Measurements from ENCODE around the gene TBC1D10A.

TBC1D10A gene

GRCh38 chr22:30354644-30355043 is 27.9 kb upstream of the TBC1D10A start:
- no peak for DNase-seq (ENCODE audit: low read depth in 1 of 2, low spot score in 1 of 2)
- H3K27me3 ChIP-seq (ENCODE audit: insufficient read depth, poor library complexity, severe bottlenecking), result no peaks in the 10 kb centered on the region
- no peak overlapping the region for H3K4me3 ChIP-seq (replicated peaks; ENCODE audit: insufficient read depth, low read length)
- TF ChIP-seq POLR2AphosphoS5 (IDR thresholded peaks at IDR 0.05; ENCODE audit: low read depth) (no peak), CTCF (IDR thresholded peaks at IDR 0.05; ENCODE audit: insufficient read depth, low read length) (no peak)
- no peak overlapping the region for H3K27ac ChIP-seq (replicated peaks)

GRCh38 chr22:30351226-30351625 is 24.5 kb upstream of the TBC1D10A start:
- no peak overlapping the region for H3K27ac ChIP-seq (replicated peaks)
- no peak for DNase-seq (ENCODE audit: low read depth in 1 of 2, low spot score in 1 of 2)
- H3K27me3 ChIP-seq (ENCODE audit: insufficient read depth, poor library complexity, severe bottlenecking), result no peaks in the 10 kb centered on the region
- no peak overlapping the region for H3K4me3 ChIP-seq (replicated peaks; ENCODE audit: insufficient read depth, low read length)
- TF ChIP-seq REST (IDR thresholded peaks at IDR 0.05; ENCODE audit: insufficient replicate concordance, low read depth) (no peak), SPI1 (IDR thresholded peaks at IDR 0.05; ENCODE audit: borderline replicate concordance, low read depth) (no peak), POLR2AphosphoS5 (IDR thresholded peaks at IDR 0.05; ENCODE audit: low read depth) (no peak), CTCF (IDR thresholded peaks at IDR 0.05; ENCODE audit: insufficient read depth, low read length) (no peak), GABPA (IDR thresholded peaks at IDR 0.05; ENCODE audit: low read depth) (no peak)

GRCh38 chr22:30348809-30349208 is 22.1 kb upstream of the TBC1D10A start:
- TF ChIP-seq REST (IDR thresholded peaks at IDR 0.05; ENCODE audit: insufficient replicate concordance, low read depth) (no peak), POLR2AphosphoS5 (IDR thresholded peaks at IDR 0.05; ENCODE audit: low read depth) (no peak), CTCF (IDR thresholded peaks at IDR 0.05; ENCODE audit: insufficient read depth, low read length) (no peak), SPI1 (IDR thresholded peaks at IDR 0.05; ENCODE audit: borderline replicate concordance, low read depth) (no peak), GABPA (IDR thresholded peaks at IDR 0.05; ENCODE audit: low read depth) (no peak)
- no peak for DNase-seq (ENCODE audit: low read depth in 1 of 2, low spot score in 1 of 2)
- H3K4me3 ChIP-seq (replicated peaks; ENCODE audit: insufficient read depth, low read length), result no peak overlapping the region
- no peak overlapping the region for H3K27ac ChIP-seq (replicated peaks)
- no peaks in the 10 kb centered on the region for H3K27me3 ChIP-seq (ENCODE audit: insufficient read depth, poor library complexity, severe bottlenecking)

- Histone ChIP-seq H3K4me3 (replicated peaks; ENCODE audit: insufficient read depth, low read length) (no peak overlapping the region), H3K27ac (replicated peaks) (no peak overlapping the region), H3K27me3 (ENCODE audit: insufficient read depth, poor library complexity, severe bottlenecking) (no peaks in the 10 kb centered on the region)
- no peak for DNase-seq (ENCODE audit: low read depth in 1 of 2, low spot score in 1 of 2)
- TF ChIP-seq GABPA (IDR thresholded peaks at IDR 0.05; ENCODE audit: low read depth), result no peak
- no peak for TF ChIP-seq POLR2AphosphoS5 (IDR thresholded peaks at IDR 0.05; ENCODE audit: low read depth)
- TF ChIP-seq SPI1 (IDR thresholded peaks at IDR 0.05; ENCODE audit: borderline replicate concordance, low read depth), result no peak
- no peak for TF ChIP-seq REST (IDR thresholded peaks at IDR 0.05; ENCODE audit: insufficient replicate concordance, low read depth)
- TF ChIP-seq CTCF (IDR thresholded peaks at IDR 0.05; ENCODE audit: insufficient read depth, low read length), result no peak
Observed at GRCh38 chr22:30348404-30348803, 21.7 kb upstream of the TBC1D10A start.
